ENCODE results near the gene CPNE4.

Gene CPNE4

DNA sequence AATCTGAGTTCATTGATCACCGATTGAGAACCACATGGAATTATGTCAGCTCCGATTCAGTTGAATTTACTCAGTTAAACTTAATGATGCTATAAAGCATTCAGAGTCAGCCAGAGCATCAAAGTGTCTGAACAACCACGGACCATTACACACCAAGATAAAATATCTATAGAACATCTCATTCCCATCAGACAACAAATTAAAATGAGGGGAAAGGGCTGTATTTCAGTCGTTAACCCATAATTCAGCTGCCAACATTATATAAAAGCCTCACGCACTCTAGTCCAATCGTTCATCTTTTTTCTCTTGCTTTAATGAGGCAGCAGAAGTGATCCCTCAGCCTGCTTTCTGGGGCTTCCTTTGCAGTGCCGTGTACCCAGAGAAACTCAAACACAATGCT lies 11.9 kb downstream of the CPNE4 start:
- no peak for DNase-seq (ENCODE audit: low spot score)
- in situ Hi-C loops (cut with MboI; ENCODE audit: low sequenced_read_pairs, unreplicated experiment), result loop anchor here (10.0 to 25.0 kb wide), 2 partner anchors 228 to 986 kb away; partner anchors contain the start of genes ASTE1 and NEK11
- TF ChIP-seq CTCF (IDR thresholded peaks at IDR 0.05; ENCODE audit: borderline replicate concordance, control extremely low read depth, extremely low read depth, insufficient read depth, missing control alignments), result no peak

DNA sequence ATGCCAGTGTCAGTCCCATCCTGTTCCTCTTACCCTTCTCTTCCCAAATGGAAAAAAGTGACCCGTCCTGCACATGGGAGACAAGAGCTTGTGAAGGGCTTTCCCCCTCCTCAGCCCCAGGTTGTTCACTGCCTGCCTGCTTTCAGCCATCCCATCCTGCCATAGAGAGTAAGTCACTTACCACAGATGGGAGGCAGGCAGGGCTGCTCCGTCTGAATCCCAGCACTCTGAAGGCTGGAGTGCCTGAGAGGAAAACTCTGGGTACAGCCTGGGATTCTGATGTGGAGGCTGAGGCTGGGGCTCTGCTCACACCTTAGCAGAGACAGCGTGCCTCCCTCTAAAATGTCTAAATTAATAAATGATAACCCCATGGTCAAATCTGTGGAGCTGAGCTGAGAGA lies 14.8 kb downstream of the CPNE4 start:
- in situ Hi-C loops (cut with MboI; ENCODE audit: low sequenced_read_pairs, unreplicated experiment), result loop anchor here (10.0 to 25.0 kb wide), 2 partner anchors 225 to 983 kb away; partner anchors contain the start of genes ASTE1 and NEK11
- no peak for TF ChIP-seq CTCF (IDR thresholded peaks at IDR 0.05; ENCODE audit: borderline replicate concordance, control extremely low read depth, extremely low read depth, insufficient read depth, missing control alignments)
- DNase-seq (ENCODE audit: low spot score), result no peak

- no peak for TF ChIP-seq CTCF (IDR thresholded peaks at IDR 0.05; ENCODE audit: borderline replicate concordance, control extremely low read depth, extremely low read depth, insufficient read depth, missing control alignments)
- in situ Hi-C loops (cut with MboI; ENCODE audit: low sequenced_read_pairs, unreplicated experiment), result loop anchor here (25.0 kb wide), 1 partner anchor 980 kb away; the partner anchor contains the start of genes ASTE1 and NEK11
- no peak for DNase-seq (ENCODE audit: low spot score)
Observed at GRCh38 chr3:132017137-132017536, 17.7 kb downstream of the CPNE4 start.

DNA sequence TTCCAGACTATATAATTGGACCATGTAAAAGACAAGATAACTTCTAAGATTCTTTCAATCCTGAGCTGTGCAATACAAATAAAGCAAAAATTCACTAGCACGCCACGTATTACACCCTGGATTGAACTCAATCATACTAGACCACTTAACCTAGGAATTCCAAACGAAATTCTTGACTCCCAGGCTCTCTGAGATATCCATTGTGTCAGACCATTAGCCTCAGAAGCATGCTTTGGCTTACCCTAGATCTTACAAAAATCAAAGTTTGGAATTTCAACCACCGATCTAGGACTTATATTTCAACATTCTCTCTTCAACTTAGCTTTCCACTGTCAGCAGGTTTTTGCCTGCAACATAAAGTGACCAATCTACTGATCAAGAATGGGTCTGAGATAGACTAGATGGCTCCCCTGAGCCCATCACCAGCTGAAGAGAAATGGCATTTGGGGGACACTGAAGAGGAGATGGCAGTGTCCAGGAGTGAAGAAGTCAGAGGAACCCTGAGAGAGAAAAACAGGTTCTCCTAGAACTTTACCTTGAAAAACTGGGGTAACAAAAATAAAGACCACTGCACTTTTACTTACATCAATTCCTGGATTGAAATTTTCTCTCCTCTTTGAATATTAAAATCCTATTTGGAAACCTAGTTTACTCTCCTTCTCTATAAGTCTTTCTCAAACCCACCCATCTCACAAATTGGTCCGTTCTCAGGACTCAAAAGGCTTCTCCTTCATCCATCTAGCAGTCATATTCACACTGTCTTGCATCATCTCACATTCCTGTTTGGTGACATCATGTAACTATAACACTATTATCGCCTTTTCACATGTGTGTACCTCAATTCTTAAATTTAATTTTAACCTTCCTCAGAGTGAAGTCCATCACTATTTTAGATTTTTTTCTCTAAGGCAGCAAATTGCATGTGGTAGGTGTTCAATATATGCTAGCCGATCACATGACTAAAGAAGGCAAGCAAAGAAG lies 18.5 kb downstream of the CPNE4 start:
- DNase-seq (ENCODE audit: low spot score), result no peak
- in situ Hi-C loops (cut with MboI; ENCODE audit: low sequenced_read_pairs, unreplicated experiment), result loop anchor here (25.0 kb wide), 1 partner anchor 979 kb away; the partner anchor contains the start of genes ASTE1 and NEK11
- TF ChIP-seq CTCF (IDR thresholded peaks at IDR 0.05; ENCODE audit: borderline replicate concordance, control extremely low read depth, extremely low read depth, insufficient read depth, missing control alignments), result no peak

- no peak for TF ChIP-seq CTCF (IDR thresholded peaks at IDR 0.05; ENCODE audit: borderline replicate concordance, control extremely low read depth, extremely low read depth, insufficient read depth, missing control alignments)
- in situ Hi-C loops (cut with MboI; ENCODE audit: low sequenced_read_pairs, unreplicated experiment), result loop anchor here (25.0 kb wide), 1 partner anchor 977 kb away; the partner anchor contains the start of genes ASTE1 and NEK11
- no peak for DNase-seq (ENCODE audit: low spot score)
Observed at GRCh38 chr3:132014105-132014504, 20.7 kb downstream of the CPNE4 start.

DNA sequence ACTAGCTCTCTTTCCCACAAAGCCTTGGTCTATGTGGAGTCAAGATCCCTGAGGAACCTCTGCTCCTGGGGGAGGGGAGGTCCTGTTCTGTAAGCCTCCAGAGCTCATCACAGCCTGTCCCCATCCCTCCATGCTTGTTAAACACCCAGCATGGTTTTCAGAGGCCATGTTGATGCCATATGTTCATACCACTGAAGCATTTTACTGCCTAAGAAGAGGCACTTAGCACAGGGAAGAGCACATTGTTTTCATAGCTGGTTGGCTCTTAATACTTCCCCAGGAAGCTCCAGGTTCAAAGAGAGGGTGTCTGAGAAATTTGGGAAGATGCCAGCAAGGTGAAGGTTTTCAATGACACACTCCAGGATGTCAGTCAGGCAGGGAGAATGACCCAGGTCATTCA lies 25.6 kb downstream of the CPNE4 start:
- in situ Hi-C loops (cut with MboI; ENCODE audit: low sequenced_read_pairs, unreplicated experiment), result loop anchor here (25.0 kb wide), 1 partner anchor 972 kb away; the partner anchor contains the start of genes ASTE1 and NEK11
- no peak for TF ChIP-seq CTCF (IDR thresholded peaks at IDR 0.05; ENCODE audit: borderline replicate concordance, control extremely low read depth, extremely low read depth, insufficient read depth, missing control alignments)
- DNase-seq (ENCODE audit: low spot score), result no peak

Data from GM13976 (cell line).